ENCODE results near the gene ANAPC16. TPM values are rescaled to one million over a fixed set of nuclear protein-coding genes. Genes with fewer than 3 reads are reported as not detected.

The ANAPC16 gene
- total and polyA plus RNA-seq, 2 of the 4 experiments (the other 2 are of a cell fraction): 25.2 to 26.3 TPM

- H3K4ac ChIP-seq (ENCODE audit: low read depth, low read length): no peak overlapping the region
- H4K20me1 ChIP-seq (ENCODE audit: insufficient read depth, low read length): no peaks in the 10 kb centered on the region
- DNase-seq (no peak), ATAC-seq (ENCODE audit: low read depth) (no peak)
- TF ChIP-seq MXI1 (IDR thresholded peaks at IDR 0.05; ENCODE audit: borderline replicate concordance, low read depth, low read length) (no peak), CHD1 (IDR thresholded peaks at IDR 0.05; ENCODE audit: low read depth, low read length) (no peak), POLR2A (IDR thresholded peaks at IDR 0.05; ENCODE audit: low read depth, low read length) (no peak), FOS (IDR thresholded peaks at IDR 0.05; ENCODE audit: low read depth, low read length) (no peak)
- TF ChIP-seq, protein P1, sequence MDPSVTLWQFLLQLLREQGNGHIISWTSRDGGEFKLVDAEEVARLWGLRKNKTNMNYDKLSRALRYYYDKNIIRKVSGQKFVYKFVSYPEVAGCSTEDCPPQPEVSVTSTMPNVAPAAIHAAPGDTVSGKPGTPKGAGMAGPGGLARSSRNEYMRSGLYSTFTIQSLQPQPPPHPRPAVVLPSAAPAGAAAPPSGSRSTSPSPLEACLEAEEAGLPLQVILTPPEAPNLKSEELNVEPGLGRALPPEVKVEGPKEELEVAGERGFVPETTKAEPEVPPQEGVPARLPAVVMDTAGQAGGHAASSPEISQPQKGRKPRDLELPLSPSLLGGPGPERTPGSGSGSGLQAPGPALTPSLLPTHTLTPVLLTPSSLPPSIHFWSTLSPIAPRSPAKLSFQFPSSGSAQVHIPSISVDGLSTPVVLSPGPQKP (IDR thresholded peaks at IDR 0.05; ENCODE audit: borderline replicate concordance, low read depth, low read length): no peak
- TF ChIP-seq, protein P2, sequence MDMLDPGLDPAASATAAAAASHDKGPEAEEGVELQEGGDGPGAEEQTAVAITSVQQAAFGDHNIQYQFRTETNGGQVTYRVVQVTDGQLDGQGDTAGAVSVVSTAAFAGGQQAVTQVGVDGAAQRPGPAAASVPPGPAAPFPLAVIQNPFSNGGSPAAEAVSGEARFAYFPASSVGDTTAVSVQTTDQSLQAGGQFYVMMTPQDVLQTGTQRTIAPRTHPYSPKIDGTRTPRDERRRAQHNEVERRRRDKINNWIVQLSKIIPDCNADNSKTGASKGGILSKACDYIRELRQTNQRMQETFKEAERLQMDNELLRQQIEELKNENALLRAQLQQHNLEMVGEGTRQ (IDR thresholded peaks at IDR 0.05; ENCODE audit: low read depth, low read length): no peak
- H3K4me3 ChIP-seq (ENCODE audit: insufficient read depth, low read depth, low read length): no peak overlapping the region
- peak overlapping the region; percentile 39 for H2AFZ ChIP-seq (replicated peaks; ENCODE audit: low read length, poor library complexity)
- H2AK9ac ChIP-seq (replicated peaks; ENCODE audit: low read depth, low read length, poor library complexity): peak overlapping the region; percentile 7
- ChIA-PET POLR2A (ENCODE audit: unreplicated experiment) (interaction anchor here (0.6 kb wide), 1 partner anchor 15 kb away, joined by 8 read pairs; no protein-coding TSS in a partner anchor), CTCF (no interaction called here)
- H4K8ac ChIP-seq (ENCODE audit: low read depth in 2 of 2, low read length in 2 of 2): no peak overlapping the region
- no peak overlapping the region for H4K91ac ChIP-seq (ENCODE audit: insufficient read depth, low read depth, low read length)
- H3K18ac ChIP-seq (ENCODE audit: low read depth, low read length): no peak overlapping the region; the same call in 1 of the 2 replicates
- H2BK5ac ChIP-seq (ENCODE audit: low read depth, low read length, poor library complexity, severe bottlenecking): no peak overlapping the region
- H3K9ac ChIP-seq (ENCODE audit: low read depth, low read length): no peak overlapping the region
- no peak overlapping the region; the same call in 2 of the 3 replicates for H2BK15ac ChIP-seq (ENCODE audit: low read depth, low read length)
- WGBS, 2 experiments (ENCODE audit: extremely low coverage in 2 of 2, insufficient read length in 1 of 2): no CpG with 5 or more reads among the region's 7 CpGs
- H2AK5ac ChIP-seq (ENCODE audit: low read depth, low read length): no peak overlapping the region
- intact Hi-C loops (cut with micrococcal nuclease) (no loop called here), dilution Hi-C loops (cut with HindIII; ENCODE audit: low sequenced_read_pairs, unreplicated experiment) (no loop called here), in situ Hi-C loops (cut with MboI; ENCODE audit: low sequenced_read_pairs) (no loop called here)
- H3K56ac ChIP-seq (ENCODE audit: extremely low read depth, insufficient read depth, low read length): no peak overlapping the region
- no peak overlapping the region for H3K23ac ChIP-seq (ENCODE audit: low read depth, low read length)
- H3K27me3 ChIP-seq (ENCODE audit: control insufficient read depth, insufficient read depth, low read length): no peaks in the 10 kb centered on the region
- no peak overlapping the region for H3K27ac ChIP-seq (ENCODE audit: insufficient read depth, low read length)
- peaks cover 11% of the 10 kb centered on the region for H3K4me1 ChIP-seq (ENCODE audit: control insufficient read depth, insufficient read depth, low read length)
- no peak overlapping the region for H3K14ac ChIP-seq (replicated peaks; ENCODE audit: low read depth, low read length)
- no peak overlapping the region for H2BK120ac ChIP-seq (ENCODE audit: low read depth, low read length)
- H3K9me1 ChIP-seq (ENCODE audit: insufficient read depth, low read length): no peaks in the 10 kb centered on the region; the same call in 1 of the 2 replicates
- no peak overlapping the region for H4K5ac ChIP-seq (ENCODE audit: low read depth, low read length)
- no peaks in the 10 kb centered on the region for H3K9me3 ChIP-seq (ENCODE audit: control insufficient read depth, insufficient read depth, low read length)
- H3K36me3 ChIP-seq (ENCODE audit: control insufficient read depth, insufficient read depth, low read length): no peaks in the 10 kb centered on the region
- no TSS peak for BruUV-seq (replicated peaks)
- no peak overlapping the region for H3K4me2 ChIP-seq (ENCODE audit: low read depth, low read length)
- no peak overlapping the region; the same call in 1 of the 2 replicates for H2BK20ac ChIP-seq (ENCODE audit: low read depth, low read length)
- H3K79me1 ChIP-seq (ENCODE audit: low read depth in 1 of 2, low read length in 2 of 2): no peaks in the 10 kb centered on the region
These were observed 37.8 kb downstream of the ANAPC16 start for GRCh38 chr10:72253578-72253977.
